GM12864 (cell line): ENCODE results near the gene FDXACB1.

Experiments
- DNase-seq: peaks from one replicate; pipeline ENCODE4 v3.0.0-alpha.2; 2011; ENCODE audit warnings: low read depth
- H3K4me3 ChIP-seq: 2 replicates; pipeline ENCODE4 v1.5.1; 2011; ENCODE audit warnings: mild to moderate bottlenecking, low read depth, low read length, control low read depth
- TF ChIP-seq, protein P1 (sequence below): IDR thresholded peaks from 2 replicates; pipeline ENCODE4 v1.5.1; 2011; ENCODE audit warnings: low read depth, mild to moderate bottlenecking, moderate library complexity, low read length, control low read depth, inconsistent platforms; ENCODE audit errors: missing control alignments

Gene FDXACB1

DNA sequence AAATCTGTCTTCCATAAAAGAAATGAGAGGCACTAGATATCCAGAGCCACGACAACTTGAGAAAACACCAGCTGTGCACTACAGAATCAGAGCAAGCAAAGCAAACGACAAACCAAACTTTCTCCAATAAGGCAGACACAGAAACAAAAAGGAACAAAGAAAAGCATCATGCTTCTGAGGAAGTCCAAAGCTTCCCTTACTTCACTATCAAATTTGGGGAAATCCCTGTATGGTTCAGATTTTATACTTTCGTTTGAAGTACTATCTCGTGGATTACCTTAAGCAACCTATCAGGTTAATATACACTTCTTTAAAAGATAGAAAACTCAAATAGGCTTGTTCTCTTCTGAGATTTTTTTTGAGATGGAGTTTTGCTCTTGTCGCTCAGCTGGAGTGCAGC is 35.3 kb downstream of the FDXACB1 start:
- no peak for DNase-seq
- TF ChIP-seq, protein P1, sequence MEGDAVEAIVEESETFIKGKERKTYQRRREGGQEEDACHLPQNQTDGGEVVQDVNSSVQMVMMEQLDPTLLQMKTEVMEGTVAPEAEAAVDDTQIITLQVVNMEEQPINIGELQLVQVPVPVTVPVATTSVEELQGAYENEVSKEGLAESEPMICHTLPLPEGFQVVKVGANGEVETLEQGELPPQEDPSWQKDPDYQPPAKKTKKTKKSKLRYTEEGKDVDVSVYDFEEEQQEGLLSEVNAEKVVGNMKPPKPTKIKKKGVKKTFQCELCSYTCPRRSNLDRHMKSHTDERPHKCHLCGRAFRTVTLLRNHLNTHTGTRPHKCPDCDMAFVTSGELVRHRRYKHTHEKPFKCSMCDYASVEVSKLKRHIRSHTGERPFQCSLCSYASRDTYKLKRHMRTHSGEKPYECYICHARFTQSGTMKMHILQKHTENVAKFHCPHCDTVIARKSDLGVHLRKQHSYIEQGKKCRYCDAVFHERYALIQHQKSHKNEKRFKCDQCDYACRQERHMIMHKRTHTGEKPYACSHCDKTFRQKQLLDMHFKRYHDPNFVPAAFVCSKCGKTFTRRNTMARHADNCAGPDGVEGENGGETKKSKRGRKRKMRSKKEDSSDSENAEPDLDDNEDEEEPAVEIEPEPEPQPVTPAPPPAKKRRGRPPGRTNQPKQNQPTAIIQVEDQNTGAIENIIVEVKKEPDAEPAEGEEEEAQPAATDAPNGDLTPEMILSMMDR: no peak

DNA sequence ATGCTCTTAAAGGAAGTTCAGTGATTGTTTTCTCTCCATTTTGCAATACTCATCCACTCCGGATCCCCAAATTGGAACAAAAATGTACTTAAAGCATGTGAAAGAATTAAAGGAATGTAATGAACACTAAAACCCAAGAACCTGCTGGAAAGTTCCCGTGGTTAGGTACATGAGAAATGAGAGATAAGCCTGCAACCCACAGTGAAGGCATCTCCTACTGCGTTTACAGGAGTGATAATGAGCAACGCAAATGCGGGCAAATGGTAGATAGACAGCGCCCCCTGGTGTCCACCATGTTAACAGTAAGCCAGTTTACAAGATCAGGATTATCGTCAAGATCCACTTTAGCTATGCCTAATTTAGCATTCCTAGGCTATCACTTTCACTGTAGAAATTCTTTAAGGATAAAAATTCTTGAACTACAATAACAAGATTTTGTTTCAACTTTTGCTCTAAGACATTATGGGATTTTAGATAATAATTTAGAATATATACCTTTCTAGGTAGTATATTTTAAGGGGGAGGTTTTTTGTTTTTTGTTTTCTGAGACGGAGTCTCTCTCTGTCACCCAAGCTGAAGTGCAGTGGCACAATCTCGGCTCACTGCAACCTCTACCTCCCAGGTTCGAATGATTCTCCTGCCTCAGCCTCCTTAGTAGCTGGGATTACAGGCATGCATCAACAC is 37.5 kb downstream of the FDXACB1 start:
- no peak overlapping the region for H3K4me3 ChIP-seq
- DNase-seq: peak; percentile 62
- TF ChIP-seq, protein P1: peak; percentile 78

More for the DNA sequence above, 35.3 kb downstream of the FDXACB1 start:
- H3K4me3 ChIP-seq: no peak overlapping the region

DNA sequence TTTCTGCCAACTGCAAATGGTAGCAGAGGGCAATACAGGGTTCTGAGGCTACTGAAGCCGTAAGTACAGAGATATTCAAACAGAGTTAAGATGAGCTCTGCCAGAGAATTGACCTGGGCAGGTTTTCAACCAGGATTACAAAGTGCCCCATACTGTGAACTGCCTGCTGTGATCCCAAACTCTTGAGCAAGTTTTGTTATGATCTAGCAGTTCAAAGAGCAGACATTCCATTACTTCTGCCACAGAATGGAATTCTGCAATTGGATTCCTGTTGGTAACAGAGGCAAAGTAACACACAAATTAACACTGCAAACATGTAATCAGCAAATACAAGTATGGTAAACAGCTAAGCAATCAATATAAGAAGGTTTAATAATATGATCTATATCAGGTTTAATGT is 38.8 kb downstream of the FDXACB1 start:
- no peak overlapping the region for H3K4me3 ChIP-seq
- DNase-seq: no peak
- TF ChIP-seq, protein P1: no peak

DNA sequence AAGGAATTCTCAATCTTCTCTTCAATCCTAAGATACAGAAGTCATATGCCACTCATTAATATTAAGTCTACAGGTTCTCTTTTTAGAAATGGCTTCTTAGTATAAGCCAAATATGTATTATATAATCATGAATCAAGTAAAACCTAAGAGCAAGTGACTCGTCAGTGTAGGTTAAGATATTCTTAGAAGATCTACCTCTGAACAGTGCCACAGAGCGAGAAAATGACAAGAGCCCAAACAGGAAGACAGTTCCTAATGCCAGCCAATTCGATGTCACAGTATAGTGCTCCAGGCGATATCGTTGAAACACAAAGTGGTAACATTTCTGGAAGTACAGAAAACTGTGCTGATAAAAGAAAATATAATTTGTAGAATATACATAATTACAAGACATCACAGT is 40.9 kb downstream of the FDXACB1 start:
- no peak overlapping the region for H3K4me3 ChIP-seq
- DNase-seq: no peak
- TF ChIP-seq, protein P1: no peak

DNA sequence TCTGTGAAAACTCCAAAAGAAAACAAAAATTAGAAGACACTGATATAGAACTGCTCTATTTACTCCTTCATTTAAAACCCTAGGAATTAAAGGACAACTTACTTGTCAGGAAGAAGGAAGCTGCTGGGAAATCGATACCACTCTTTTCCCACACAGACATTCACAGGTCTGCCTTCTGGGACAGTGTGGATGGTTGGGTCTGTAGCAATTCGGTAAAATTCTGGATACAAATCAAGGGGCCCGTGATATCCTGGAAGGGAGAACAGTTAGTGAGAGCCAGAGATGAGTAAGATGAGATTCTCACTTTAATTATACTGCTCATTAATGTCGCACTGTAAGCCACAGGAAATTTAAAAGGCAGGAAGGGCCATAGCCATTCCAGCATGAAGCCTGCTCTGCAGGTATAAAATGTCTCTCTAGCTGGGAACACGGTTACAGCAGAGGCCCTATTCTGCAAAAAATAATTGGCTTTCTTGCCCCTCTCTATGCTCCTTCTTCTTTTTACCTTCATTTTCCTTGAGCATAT is 41.5 kb downstream of the FDXACB1 start:
- H3K4me3 ChIP-seq: no peak overlapping the region
- TF ChIP-seq, protein P1: no peak
- DNase-seq: no peak

DNA sequence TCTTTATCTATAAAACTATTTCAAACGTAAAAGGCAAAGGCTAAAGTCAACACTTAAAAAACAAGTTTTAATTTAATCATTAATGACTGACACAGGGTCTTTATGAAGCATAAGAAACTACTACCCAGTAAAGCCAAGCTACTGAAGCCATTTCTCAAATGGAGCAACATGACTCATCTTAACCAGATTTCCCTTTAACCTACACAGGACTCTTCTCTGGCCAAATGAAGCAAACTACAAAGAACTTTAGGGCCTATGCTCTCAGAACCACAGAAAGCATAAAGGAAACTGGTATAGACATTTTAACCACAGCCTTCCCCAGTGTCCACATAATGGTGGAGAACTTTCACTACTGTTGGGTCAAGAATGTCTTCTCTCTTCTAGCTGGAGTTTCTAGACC is 42.2 kb downstream of the FDXACB1 start:
- H3K4me3 ChIP-seq: no peak overlapping the region
- DNase-seq: no peak
- TF ChIP-seq, protein P1: no peak

DNA sequence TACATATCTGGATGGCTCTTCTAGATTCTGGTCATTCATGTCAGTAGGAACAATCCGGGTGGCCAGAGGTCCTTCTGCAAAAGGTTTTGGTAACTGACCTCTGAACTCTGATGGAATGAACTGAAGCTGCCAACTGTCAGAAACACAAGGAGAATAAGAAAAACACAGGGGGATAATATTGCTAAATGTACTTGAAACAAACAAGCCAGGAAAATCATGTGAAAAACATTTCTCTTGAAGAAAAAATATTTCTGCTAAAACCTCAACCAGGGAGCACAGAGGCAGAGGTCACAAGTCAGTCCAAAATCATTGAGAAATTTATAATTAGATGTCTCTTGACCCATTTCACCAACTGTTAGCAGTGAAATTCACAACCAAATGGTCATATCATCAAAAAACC is 42.8 kb downstream of the FDXACB1 start:
- no peak for DNase-seq
- no peak overlapping the region for H3K4me3 ChIP-seq
- TF ChIP-seq, protein P1: no peak
